HG03575 (cell line): Measurements from ENCODE around the gene ALG10B.
"Not testable (repeated sequence)": the region's sequence is repeated elsewhere in the genome, so short reads cannot be mapped to it uniquely, and the experiment has no call there.

Source experiments
- ATAC-seq: cut with Tn5 transposase; IDR thresholded peaks from one replicate; pipeline ENCODE4 v1.9.1; 2021; ENCODE audit not compliant: unreplicated experiment, insufficient number of reproducible peaks, low FRiP score; ENCODE audit errors: extremely low read depth

Gene ALG10B, protein sequence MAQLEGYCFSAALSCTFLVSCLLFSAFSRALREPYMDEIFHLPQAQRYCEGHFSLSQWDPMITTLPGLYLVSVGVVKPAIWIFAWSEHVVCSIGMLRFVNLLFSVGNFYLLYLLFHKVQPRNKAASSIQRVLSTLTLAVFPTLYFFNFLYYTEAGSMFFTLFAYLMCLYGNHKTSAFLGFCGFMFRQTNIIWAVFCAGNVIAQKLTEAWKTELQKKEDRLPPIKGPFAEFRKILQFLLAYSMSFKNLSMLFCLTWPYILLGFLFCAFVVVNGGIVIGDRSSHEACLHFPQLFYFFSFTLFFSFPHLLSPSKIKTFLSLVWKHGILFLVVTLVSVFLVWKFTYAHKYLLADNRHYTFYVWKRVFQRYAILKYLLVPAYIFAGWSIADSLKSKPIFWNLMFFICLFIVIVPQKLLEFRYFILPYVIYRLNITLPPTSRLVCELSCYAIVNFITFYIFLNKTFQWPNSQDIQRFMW

DNA sequence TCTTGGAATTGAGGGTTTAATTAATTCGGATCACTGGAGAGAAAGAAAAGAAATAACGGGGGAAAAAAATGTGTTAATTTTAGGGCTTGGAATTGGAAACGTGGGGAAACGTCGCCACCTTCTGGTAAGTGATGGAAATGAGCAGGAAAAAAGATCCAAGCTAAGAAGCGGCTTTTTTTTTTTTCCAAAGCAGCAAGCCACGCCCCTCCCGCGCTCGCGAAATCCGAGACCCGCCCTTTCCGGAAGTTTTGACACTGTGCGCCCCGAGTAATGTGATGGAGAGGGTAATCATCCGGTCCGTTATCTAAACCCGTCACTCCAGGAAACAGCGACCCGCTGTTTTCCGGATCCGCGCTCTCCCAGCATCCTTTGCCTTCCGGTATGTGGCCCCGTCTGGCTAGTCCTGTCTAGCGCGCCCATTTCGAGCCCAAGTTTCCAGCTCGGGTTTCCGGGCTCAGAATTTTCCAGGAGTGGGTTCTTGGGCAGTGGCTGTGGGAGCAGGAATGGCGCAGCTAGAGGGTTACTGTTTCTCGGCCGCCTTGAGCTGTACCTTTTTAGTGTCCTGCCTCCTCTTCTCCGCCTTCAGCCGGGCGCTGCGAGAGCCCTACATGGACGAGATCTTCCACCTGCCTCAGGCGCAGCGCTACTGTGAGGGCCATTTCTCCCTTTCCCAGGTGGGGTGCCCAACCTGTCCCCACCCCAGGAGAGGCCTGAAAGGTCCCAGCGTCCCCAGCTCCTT, at the start of gene ALG10B:
ALG10B (plus strand) TSS at position 384 of the 739 bp plus-strand sequence; CDS start at position 504, 120 bp downstream.
- ATAC-seq, result peak; percentile 97

DNA sequence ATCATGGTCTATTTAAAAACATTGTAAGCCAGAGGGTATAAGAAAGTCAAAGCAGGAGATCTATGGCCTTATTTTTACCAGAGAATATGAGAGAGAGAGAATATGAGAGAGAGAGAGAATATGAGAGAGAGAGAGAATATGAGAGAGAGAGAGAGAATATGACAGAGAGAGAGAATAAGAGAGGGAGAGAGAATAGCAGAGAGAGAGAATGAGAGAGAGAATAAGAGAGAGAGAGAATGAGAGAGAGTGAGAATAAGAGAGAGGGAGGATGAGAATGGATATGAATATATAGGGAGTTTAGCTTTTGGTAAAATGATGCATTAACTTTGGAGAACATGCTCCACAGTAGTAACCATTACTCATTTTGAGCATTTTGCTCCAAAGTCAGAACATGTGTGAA, 48.0 kb upstream of the ALG10B start:
- ATAC-seq, result no peak

DNA sequence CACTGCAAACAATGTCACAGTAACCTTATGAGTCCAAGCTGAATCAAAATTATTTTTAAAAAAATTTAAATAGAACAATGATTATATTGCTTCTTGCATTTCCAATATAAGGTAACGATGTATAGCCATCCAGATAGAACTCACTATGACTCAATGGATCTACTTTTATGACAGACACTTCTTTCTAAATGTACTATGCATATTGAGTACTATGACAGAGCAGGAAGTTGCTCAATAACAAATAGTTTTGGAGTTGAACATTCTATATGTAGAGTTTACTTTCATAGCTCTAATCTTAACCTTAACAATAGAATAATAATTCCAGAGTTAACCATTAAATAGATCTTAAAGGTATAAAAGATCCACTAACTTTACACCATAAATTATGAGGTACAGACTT, 46.7 kb upstream of the ALG10B start:
- ATAC-seq, result no peak

DNA sequence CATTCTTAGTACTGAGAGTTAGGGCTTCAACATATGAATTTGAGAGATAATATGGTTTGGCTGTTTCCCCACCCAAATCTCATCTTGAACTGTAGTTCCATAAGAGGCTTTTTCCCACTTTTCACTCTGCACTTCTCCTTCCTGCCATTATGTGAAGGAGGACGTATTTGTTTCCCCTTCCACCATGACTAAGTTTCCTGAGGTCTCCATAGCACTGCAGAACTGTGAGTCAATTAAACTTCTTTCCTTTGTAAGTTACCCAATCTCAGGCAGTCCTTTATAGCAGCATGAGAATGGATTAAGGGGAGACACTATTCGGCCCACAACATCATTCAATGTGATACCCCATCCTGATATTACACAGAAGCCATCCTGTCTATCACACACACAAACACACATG, 36.8 kb upstream of the ALG10B start:
- ATAC-seq, result no peak

DNA sequence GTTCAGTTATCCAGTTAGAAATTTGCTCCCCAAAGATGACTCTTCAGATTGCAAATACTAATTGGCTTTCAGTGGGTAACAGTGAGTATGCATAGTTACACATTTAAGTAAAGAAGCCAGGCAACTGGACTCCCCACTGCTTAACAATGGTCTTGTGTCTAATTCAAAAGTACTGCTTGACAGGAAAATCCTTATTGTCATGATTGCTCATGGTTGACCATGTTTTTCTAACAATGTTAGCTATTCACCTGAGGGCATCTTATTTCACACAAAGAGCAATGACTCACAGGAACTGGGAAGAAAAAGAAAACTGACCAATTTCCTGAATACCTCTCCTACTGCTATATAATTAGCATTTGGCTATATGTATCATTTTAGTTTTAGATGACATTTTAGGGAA, 33.7 kb upstream of the ALG10B start:
- no peak for ATAC-seq

DNA sequence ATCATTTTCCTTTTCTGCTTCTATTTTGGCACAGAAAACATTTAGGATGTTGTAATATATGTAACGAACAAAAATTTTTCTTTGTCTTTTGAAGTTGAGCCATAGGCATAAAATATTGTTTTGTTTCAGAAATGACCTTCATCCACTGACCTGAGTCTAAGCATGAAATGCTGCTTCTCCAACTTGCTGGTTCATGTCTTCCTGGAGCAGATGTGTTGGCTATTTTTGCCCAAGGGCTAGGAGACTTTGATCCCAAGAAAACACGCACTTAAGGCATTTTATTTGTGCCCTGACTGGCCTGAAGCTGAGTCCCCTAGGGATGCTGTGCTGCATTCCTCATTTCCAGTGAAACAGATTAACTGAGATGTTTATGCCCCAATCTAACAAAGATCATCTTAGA, 27.2 kb upstream of the ALG10B start:
- no peak for ATAC-seq

DNA sequence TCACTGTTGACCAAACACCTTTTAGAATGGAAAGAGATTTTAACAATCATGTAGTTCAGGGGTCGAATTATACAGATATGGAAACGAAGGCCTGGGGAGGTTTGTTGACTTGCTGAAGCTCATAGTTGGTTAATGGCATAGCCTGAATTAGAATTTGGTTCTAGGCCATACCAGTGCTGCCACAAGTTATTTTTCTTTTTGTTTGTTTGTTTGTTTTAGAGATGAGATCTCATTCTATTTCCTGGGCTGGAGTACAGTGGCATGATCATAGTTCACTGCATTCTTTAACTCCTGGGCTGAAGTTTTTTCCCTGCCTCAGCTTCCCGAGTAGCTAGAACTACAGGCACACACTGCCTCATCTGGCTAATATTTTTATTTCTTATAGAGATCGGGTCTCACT, 25.4 kb upstream of the ALG10B start:
- ATAC-seq, result no peak

DNA sequence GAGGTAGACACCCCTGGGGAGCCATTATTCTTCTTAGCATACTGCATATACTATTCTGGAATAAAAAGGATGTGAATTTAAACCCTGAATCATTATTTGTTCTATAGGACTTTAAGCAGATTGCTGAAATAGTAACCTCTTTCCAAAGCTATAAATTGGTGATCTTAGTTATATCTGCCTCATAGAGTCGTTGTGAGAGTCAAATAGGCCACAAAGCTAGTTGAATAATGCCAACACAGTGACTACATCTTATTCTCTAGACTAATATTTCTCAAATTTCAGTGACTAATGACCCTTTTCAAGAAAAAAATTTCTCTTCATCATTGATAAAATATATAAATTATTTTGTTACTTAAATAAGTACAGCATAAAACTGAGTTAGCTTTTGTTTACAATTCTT, 13.6 kb upstream of the ALG10B start:
- not testable (repeated sequence) for ATAC-seq

DNA sequence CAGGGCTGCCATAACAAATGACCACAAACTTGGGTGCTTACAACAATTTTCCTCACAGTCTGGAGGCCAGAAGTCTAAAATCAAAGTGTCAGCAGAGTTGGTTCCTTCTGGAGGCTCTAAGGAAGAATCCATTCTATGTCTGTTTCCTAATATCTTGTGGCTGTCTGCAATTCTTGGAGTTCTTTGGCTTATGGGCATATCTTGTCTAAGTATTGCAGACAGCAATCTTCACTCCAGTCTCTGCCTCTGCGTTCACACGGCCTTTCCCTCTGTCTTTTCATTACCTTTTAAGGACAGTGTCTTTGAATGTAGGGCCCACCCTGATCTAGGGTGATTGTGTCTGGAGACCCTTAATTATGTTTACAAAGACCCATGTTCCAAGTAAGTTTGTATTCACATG, 5.4 kb downstream of the ALG10B start:
- ATAC-seq, result not testable (repeated sequence)

DNA sequence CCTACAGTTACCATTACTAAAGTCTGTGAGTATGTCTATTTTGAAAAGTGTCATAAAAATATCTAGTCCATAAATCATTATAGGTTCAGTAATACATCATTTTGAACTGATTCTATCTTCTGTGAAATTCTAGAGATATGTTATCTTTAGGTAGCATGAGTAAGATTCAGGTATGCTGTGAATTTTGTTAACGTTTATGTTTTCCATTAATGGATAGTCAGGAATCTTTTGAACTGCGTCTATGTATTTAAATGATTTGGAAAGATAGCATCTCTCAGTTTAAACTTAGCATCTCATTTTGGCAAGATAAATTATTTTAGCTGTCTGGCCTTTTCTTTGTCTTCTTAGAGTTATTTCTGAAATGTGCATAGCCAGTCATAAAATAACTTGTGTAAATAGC, 8.3 kb downstream of the ALG10B start:
- no peak for ATAC-seq

DNA sequence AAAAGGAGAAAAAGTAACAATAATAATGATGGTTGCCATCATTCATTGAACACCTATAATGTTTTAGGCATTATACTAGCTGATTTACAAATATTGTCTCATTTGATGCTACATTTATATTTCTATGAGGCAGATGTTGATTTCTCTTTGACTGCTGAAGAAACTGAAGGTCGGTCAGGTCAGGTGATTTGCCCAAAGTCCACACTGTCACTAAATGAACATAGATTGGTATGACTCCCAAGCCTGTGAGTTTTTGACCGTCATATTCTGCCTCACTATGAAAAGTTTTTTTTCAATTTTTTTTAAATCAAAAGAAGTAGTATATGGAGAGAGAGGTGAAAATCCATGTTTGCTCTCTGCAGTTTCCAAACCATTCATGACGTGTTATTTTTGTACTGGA, 10.8 kb downstream of the ALG10B start:
- ATAC-seq, result no peak

DNA sequence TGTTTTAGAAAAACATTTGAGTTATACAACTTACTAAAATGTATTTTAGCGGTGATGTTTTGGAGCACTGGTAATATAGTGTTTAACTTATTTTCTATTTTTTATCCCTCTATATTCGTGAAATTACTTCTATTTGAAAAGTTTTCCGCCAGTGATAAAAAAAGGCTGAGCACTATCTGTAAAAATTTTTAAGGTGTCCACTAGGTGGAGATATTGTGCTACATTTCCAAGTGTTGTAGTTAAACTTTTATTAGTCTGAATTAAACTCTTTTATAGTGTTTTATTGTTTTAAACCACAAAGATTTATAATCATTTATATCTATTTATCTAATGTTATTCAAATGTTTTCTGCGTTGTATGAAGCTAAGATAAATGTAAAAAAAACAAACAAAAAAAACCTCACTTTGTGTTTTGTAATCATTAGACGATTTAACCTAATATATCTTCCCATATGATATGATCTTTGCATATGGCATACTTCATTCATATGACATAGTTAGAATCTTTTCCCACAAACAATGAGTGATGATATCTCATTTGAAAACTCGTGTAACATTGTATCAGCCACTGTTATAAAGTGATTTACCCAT, 11.8 kb downstream of the ALG10B start:
- no peak for ATAC-seq

DNA sequence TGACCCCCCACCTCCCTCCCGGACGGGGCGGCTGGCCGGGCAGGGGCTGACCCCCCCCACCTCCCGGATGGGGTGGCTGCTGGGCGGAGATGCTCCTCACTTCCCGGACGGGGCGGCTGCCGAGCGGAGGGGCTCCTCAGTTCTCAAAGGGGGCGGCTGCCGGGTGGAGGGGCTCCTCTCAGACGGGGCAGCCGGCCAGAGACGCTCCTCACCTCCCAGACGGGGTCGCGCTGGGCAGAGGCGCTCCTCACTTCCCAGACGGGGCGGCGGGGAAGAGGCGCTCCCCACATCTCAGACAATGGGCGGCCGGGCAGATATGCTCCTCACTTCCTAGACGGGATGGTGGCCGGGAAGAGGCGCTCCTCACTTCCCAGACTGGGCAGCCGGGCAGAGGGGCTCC, 13.8 kb downstream of the ALG10B start:
- ATAC-seq, result not testable (repeated sequence)

DNA sequence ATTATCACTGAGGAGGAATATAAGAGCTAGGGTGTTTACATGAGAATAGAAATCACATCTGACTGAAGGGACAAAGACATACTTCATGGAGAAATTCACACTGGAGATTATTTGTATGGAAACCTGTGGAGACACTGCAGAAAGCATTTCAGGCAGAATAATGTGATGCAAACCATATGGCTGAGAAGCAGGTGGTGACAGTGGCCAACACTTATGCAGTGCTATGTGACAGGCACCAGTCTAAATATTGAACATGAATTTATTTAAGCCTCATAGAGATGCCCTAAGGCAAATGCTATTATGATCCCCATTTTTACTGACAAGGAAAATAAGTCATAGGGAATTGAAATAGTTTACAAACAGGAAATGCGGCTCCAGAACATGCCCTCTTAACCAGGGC, 16.2 kb downstream of the ALG10B start:
- no peak for ATAC-seq

DNA sequence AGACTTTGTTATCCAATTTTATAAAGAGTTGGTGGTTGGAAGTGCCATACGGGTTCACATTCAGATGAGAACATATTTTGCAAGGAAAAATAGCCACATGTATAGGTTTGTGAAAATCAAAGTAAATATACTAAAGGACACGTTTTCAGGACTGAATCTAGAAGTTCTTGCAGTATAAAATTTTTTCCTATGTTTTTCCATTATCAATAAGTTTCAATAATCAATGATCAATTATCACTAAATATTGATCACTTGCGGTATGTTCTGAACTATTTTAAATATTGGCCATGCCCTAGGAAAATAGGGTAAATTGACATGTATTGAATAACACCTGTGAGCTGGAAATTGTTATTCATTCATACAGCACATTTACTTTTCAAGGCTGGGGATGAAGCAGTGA, 25.9 kb downstream of the ALG10B start:
- ATAC-seq, result no peak

DNA sequence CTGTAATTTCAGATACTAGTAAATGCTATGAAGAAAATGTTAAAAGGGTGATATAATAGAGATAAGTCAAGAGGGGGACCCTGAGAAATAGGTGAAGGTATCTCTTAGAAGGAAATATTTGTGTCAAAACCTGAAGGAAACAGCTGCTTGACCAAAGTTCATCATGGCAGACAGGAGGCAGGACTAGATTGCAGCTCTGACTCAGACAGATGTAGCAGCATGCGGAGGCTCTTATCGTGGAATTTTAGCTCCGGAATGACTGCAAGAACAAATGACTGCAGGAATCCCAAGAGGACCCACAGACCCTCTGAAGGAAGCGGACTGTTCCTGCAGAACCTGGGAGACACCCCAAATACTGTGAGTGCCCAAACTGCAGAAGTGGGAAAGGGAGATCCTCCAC, 26.7 kb downstream of the ALG10B start:
- not testable (repeated sequence) for ATAC-seq

DNA sequence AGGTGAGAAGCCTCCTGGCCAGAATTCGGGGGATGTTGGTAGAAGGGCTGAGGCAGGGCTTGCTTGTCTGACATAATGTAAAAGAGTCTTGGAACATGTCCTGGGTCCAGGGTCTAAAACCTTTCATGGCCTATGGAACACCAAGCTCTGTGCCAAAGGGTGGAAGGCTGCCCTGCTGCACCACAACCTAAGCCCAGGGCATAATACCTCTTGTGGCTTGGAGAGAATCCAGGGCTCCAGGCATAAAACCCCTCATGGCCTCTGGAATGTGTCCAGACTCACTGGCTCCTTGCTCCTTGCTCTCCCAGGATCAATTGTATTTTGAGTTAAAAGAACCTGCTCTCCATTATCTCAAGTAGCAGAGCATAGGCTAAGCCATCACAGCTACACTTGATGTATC, 27.3 kb downstream of the ALG10B start:
- not testable (repeated sequence) for ATAC-seq

DNA sequence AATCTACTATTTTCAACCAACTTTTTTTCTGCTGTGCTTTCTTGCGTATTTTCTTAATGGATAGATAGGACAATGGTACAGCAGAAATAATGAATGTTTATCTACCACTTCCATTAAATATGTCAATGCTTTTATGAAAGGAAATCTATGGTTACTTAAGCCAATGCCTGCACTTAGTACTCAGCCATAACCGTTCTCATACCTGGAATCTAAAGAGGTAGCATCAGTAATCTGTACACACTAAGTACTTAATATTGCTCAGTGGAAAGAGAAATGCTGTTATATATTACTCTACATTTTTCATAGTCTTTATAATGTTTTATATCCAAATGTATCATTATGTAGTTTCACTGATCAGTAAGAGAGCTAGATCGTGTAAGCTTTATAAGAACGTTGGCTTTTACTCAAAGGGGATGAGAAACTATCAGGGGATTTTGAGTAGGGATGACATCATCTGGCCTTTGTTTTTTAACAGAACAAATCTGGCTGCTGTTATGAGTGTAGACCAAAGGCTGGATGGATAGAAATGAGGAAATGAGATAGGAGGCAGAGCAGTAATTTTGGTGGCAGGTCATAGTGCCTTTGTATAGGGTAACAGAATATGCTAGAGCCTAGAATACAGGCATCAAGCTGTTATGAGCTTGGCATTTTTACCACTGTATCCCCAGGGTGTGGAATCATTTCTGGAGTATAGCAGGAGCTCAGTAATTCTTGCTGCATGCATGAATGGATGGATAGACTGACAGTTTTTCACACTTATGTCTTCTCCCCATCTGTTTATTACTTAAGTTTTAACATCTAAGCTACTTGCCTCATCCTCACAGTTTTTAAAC, 34.0 kb downstream of the ALG10B start:
- peak; percentile 100 for ATAC-seq

DNA sequence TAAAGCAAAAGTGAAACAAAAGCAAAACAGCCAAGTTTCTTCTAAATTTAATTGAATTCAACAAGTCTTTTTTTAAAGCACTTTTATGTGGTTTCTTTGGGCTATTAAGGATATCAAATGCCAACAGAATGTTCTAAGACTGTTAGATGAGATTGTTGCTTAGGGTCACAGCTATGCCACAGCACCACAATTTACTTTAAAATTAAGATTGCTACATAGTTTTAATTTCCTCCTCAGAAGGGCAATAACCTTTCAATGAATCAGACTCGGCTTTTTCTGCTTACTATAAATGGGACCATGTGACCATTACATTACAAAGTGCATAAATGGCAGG, 34.6 kb downstream of the ALG10B start:
- not testable (repeated sequence) for ATAC-seq
